ENCODE results near the gene NKX1-1.

NKX1-1 gene

DNA sequence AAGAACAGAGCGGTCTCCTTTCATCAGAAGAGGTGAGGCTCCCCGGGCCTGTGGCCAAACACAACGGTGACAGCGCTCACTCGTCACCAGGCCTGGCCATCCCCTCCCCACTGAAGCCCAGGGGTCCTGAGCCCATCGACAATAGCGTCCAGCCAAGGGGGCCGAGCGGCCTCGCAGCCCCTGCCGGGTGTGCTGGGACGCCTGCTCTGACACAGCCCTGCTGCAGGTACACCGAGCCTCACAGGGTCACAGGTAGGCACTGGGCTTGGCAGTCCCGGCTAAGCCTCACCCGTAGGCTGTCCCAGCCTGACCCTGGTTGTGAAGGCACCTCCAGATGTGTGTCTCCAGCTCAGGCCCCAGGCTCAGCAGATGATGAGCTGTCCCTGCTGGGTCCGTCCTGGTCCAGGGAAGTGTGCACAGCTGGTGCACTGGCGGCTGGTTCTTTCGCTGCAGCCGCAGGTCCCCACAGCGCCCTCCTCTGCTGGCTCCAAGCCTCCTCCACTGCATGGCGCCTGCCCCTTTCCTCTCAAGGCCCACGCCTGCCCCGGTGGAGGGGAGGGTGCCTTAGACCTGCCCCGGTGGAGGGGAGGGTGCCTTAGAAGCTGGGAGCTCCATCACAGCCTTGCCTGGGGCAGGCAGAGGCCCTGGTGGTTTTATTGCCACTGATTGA lies 37.7 kb downstream of the NKX1-1 start:
- H3K4me2 ChIP-seq (ENCODE audit: low read depth, low read length) = no peak overlapping the region
- H3K27ac ChIP-seq (ENCODE audit: low read length) = no peak overlapping the region
- H3K36me3 ChIP-seq (replicated peaks; ENCODE audit: insufficient read depth, low read length) = no peaks in the 10 kb centered on the region
- H3F3A ChIP-seq (ENCODE audit: insufficient read depth, low read length) = no peaks in the 10 kb centered on the region
- H3K79me2 ChIP-seq (ENCODE audit: low read length) = no peaks in the 10 kb centered on the region
- no peak for DNase-seq
- no peak overlapping the region for H3K9ac ChIP-seq (ENCODE audit: low read length)
- no peaks in the 10 kb centered on the region for H3K9me3 ChIP-seq (replicated peaks; ENCODE audit: insufficient read depth, low read length)
- H3K27me3 ChIP-seq (replicated peaks; ENCODE audit: insufficient read depth, low read length) = no peaks in the 10 kb centered on the region
- H3K4me3 ChIP-seq (ENCODE audit: low read length) = no peak overlapping the region
- H3K4me1 ChIP-seq (ENCODE audit: low read length) = no peaks in the 10 kb centered on the region
- H3K9me2 ChIP-seq (replicated peaks; ENCODE audit: insufficient read depth, low read length) = no peaks in the 10 kb centered on the region
- no peak for TF ChIP-seq EZH2phosphoT487 (IDR thresholded peaks at IDR 0.05; ENCODE audit: low read length)
- no peak for TF ChIP-seq EZH2 (optimal IDR thresholded peaks at IDR 0.05; ENCODE audit: low read depth, low read length)
- TF ChIP-seq, protein P1, sequence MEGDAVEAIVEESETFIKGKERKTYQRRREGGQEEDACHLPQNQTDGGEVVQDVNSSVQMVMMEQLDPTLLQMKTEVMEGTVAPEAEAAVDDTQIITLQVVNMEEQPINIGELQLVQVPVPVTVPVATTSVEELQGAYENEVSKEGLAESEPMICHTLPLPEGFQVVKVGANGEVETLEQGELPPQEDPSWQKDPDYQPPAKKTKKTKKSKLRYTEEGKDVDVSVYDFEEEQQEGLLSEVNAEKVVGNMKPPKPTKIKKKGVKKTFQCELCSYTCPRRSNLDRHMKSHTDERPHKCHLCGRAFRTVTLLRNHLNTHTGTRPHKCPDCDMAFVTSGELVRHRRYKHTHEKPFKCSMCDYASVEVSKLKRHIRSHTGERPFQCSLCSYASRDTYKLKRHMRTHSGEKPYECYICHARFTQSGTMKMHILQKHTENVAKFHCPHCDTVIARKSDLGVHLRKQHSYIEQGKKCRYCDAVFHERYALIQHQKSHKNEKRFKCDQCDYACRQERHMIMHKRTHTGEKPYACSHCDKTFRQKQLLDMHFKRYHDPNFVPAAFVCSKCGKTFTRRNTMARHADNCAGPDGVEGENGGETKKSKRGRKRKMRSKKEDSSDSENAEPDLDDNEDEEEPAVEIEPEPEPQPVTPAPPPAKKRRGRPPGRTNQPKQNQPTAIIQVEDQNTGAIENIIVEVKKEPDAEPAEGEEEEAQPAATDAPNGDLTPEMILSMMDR (IDR thresholded peaks at IDR 0.05; ENCODE audit: low read length) = no peak
- H4K20me1 ChIP-seq (ENCODE audit: insufficient read depth, low read length) = no peaks in the 10 kb centered on the region
- H2AFZ ChIP-seq (ENCODE audit: low read length) = no peak overlapping the region

DNA sequence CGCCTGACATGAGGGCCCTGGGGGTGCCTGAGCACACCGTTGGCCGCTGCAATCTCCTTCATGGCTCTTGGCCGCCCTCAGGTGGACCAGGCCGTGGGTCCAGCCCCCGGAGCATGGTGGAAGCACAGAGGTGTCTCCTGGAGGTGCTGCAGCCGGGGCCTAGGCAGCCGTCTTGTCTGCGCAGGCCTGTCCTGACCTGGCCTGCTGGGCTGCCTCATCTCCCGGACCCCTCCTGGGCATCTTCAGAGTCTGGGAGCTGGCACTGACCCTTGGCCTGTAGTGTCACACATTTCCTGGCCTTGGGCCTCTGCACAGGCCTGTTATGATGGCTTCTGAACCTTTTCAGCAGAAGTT lies 38.3 kb downstream of the NKX1-1 start:
- TF ChIP-seq EZH2 (optimal IDR thresholded peaks at IDR 0.05; ENCODE audit: low read depth, low read length) (no peak), EZH2phosphoT487 (IDR thresholded peaks at IDR 0.05; ENCODE audit: low read length) (no peak)
- TF ChIP-seq, protein P1 (IDR thresholded peaks at IDR 0.05; ENCODE audit: low read length) = no peak
- no peaks in the 10 kb centered on the region for H3K9me2 ChIP-seq (replicated peaks; ENCODE audit: insufficient read depth, low read length)

DNA sequence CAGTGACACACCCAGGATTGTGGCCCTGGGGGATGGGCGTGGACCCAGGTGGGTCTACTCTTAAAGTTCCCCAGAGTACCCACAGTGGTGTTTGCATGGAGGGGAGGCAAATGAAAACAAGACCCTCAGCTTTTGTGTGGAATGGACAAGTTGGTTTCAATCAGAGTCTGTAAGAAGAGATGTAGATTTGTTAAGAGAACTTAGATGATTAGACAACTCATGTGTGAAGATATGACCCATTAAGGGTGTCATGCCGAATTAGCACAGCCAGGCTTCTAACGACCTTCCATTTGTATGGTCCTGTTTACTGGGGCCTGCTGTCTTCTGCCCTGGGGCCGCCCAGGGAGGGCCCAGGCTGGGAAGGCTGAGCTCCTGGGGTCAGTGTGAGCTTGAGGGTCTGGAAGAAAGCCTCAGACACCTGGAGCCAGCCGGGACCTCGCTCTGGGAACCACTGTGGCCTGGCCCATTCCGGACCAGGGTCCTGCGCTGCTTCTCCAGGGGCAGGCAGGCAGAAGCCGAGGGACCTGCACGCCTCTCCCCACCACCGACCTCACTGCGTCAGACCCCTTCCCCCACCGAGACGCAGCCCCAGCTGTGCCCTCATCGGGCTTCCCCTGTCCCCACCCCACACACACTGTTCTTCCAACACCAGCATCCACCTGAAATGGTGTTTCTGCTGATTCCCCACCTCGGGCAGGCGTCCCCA lies 38.9 kb downstream of the NKX1-1 start:
- TF ChIP-seq, protein P1 (IDR thresholded peaks at IDR 0.05; ENCODE audit: low read length) = no peak
- TF ChIP-seq EZH2 (optimal IDR thresholded peaks at IDR 0.05; ENCODE audit: low read depth, low read length) (no peak), EZH2phosphoT487 (IDR thresholded peaks at IDR 0.05; ENCODE audit: low read length) (no peak)
- H3K27me3 ChIP-seq (replicated peaks; ENCODE audit: insufficient read depth, low read length) = no peaks in the 10 kb centered on the region
- no peaks in the 10 kb centered on the region for H4K20me1 ChIP-seq (ENCODE audit: insufficient read depth, low read length)
- no peaks in the 10 kb centered on the region for H3K36me3 ChIP-seq (replicated peaks; ENCODE audit: insufficient read depth, low read length)
- H2AFZ ChIP-seq (ENCODE audit: low read length) = no peak overlapping the region
- H3K79me2 ChIP-seq (ENCODE audit: low read length) = no peaks in the 10 kb centered on the region
- H3K9me3 ChIP-seq (replicated peaks; ENCODE audit: insufficient read depth, low read length) = no peaks in the 10 kb centered on the region
- DNase-seq = no peak
- no peak overlapping the region for H3K4me3 ChIP-seq (ENCODE audit: low read length)
- H3K4me2 ChIP-seq (ENCODE audit: low read depth, low read length) = no peak overlapping the region
- no peak overlapping the region for H3K9ac ChIP-seq (ENCODE audit: low read length)
- no peaks in the 10 kb centered on the region for H3K9me2 ChIP-seq (replicated peaks; ENCODE audit: insufficient read depth, low read length)
- no peaks in the 10 kb centered on the region for H3F3A ChIP-seq (ENCODE audit: insufficient read depth, low read length)
- H3K27ac ChIP-seq (ENCODE audit: low read length) = no peak overlapping the region
- H3K4me1 ChIP-seq (ENCODE audit: low read length) = no peaks in the 10 kb centered on the region

More for the DNA sequence above, 38.3 kb downstream of the NKX1-1 start:
- no peaks in the 10 kb centered on the region for H3K79me2 ChIP-seq (ENCODE audit: low read length)
- no peaks in the 10 kb centered on the region for H3K36me3 ChIP-seq (replicated peaks; ENCODE audit: insufficient read depth, low read length)
- no peak overlapping the region for H3K4me2 ChIP-seq (ENCODE audit: low read depth, low read length)
- no peaks in the 10 kb centered on the region for H3K4me1 ChIP-seq (ENCODE audit: low read length)
- no peaks in the 10 kb centered on the region for H3K9me3 ChIP-seq (replicated peaks; ENCODE audit: insufficient read depth, low read length)
- H4K20me1 ChIP-seq (ENCODE audit: insufficient read depth, low read length) = no peaks in the 10 kb centered on the region
- H3K4me3 ChIP-seq (ENCODE audit: low read length) = no peak overlapping the region
- H3F3A ChIP-seq (ENCODE audit: insufficient read depth, low read length) = no peaks in the 10 kb centered on the region
- no peaks in the 10 kb centered on the region for H3K27me3 ChIP-seq (replicated peaks; ENCODE audit: insufficient read depth, low read length)
- H2AFZ ChIP-seq (ENCODE audit: low read length) = no peak overlapping the region
- H3K9ac ChIP-seq (ENCODE audit: low read length) = no peak overlapping the region
- no peak overlapping the region for H3K27ac ChIP-seq (ENCODE audit: low read length)
- no peak for DNase-seq

All from MM.1S (cell line).